Smooth muscle cell of bladder (primary cell): ENCODE measurements around the gene DCTN1. TPM values are rescaled to one million over a fixed set of nuclear protein-coding genes. Genes with fewer than 3 reads are reported as not detected.

ENCODE experiments used
- total RNA-seq: library from RNA; depleted of rRNA; stranded (reverse); fragments of >200 nt; gene quantifications from 2 replicates; pipeline ENCODE4 v1.2.3, GENCODE V29; 2014

The DCTN1 gene
- 186 and 223 TPM in 2 replicates for total RNA-seq

DNA sequence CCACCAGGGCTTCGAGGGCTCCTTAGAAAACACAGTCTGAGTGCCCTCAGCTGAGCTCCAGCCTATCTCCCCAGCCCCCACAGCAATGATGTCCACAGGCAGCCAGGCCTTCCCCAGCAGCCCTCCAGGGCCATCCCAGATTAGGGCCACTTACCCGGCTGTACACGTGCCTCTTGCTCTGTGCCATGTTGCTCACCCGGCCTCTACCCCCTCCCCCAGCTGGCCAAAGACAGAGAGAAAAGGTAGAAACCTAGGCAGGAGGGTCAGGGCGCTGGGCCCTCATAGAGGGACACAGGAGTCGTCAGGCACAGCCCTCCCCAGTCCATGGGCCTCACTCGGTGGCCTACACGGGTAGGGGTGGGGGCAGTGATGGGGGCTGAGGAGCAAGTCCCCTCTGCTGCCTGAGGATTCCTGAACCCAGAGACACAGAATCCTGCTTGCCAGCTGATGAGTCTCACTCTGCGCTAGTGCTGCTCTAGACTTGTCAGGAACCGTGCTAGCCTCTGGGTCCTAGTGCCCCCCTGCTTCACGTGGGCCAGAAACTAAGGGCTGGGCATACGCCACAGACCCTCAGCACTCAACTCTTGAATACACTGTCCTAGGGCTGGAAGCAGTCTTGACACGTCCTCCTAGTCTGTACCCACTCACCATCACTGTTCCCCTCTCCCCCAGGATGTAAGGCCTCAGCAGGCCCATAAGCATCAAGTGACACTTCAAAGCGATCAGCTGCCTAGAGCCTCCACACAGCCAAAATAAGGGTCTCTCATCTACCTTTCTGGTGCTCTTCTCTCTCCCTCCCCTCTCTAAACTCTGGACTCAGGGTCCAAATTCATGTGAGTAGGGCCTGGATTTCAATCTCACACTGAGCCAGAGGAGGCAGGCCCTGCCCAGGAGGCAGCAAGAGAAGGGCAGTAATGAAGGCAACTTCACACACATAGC lies at the start of gene DCTN1:
Gene DCTN1, minus strand, starts transcription at position 461 of the 939 bp plus-strand sequence. Its CDS starts 274 bp downstream, at position 187.

GRCh38 chr2:74421221-74421870 lies 41.2 kb upstream of the DCTN1 start, which contains the start of the genes C2orf81 and WDR54:
C2orf81 (minus strand) TSS chr2:74421619; CDS start chr2:74421560, 59 bp downstream.
WDR54 (plus strand) TSS chr2:74421730; CDS start chr2:74422154, 424 bp downstream.

GRCh38 chr2:74343316-74343715 lies 36.8 kb downstream of the DCTN1 start, which contains the start of gene SLC4A5:
SLC4A5 (minus strand) TSS chr2:74343416; CDS start chr2:74315023, 28,393 bp downstream.

Other genes starting within 250 kb of the DCTN1 start
- gene BOLA3, start 232.4 kb downstream of the DCTN1 start, total RNA-seq = 21.0 and 21.7 TPM in 2 replicates
- 74.5 and 85.6 TPM in 2 replicates for gene MOB1A, start 201.4 kb downstream of the DCTN1 start, total RNA-seq
- gene MTHFD2, start 181.7 kb downstream of the DCTN1 start, total RNA-seq = 146 and 283 TPM in 2 replicates
- under 0.01 and 0.14 TPM in 2 replicates for gene SLC4A5, start 36.9 kb downstream of the DCTN1 start, total RNA-seq
- 0.57 and 0.83 TPM in 2 replicates for gene C2orf81, start 41.3 kb upstream of the DCTN1 start, total RNA-seq
- 26.6 and 29.6 TPM in 2 replicates for gene WDR54, start 41.4 kb upstream of the DCTN1 start, total RNA-seq
- 8.4 and 11.1 TPM in 2 replicates for gene RTKN, start 61.6 kb upstream of the DCTN1 start, total RNA-seq
- 14.9 and 16.4 TPM in 2 replicates for gene INO80B, start 74.8 kb upstream of the DCTN1 start, total RNA-seq
- 57.7 and 70.0 TPM in 2 replicates for gene WBP1, start 78.1 kb upstream of the DCTN1 start, total RNA-seq
- 56.0 and 63.0 TPM in 2 replicates for gene MOGS, start 85.1 kb upstream of the DCTN1 start, total RNA-seq
- 43.3 and 53.0 TPM in 2 replicates for gene MRPL53, start 92.4 kb upstream of the DCTN1 start, total RNA-seq
- 14.4 and 20.0 TPM in 2 replicates for gene CCDC142, start 102.7 kb upstream of the DCTN1 start, total RNA-seq
- 6.7 and 7.0 TPM in 2 replicates for gene TTC31, start 102.8 kb upstream of the DCTN1 start, total RNA-seq
- 1.3 and 2.9 TPM in 2 replicates for gene LBX2, start 119.3 kb upstream of the DCTN1 start, total RNA-seq
- 19.9 and 24.5 TPM in 2 replicates for gene PCGF1, start 127.4 kb upstream of the DCTN1 start, total RNA-seq
- gene TLX2, start 134.1 kb upstream of the DCTN1 start, total RNA-seq = not detected in 2 replicates
- under 0.01 TPM in 1 of 2 replicates, not detected in the other for gene DQX1, start 145.9 kb upstream of the DCTN1 start, total RNA-seq
- gene AUP1, start 149.4 kb upstream of the DCTN1 start, total RNA-seq = 62.7 and 91.3 TPM in 2 replicates
- gene HTRA2, start 149.6 kb upstream of the DCTN1 start, total RNA-seq = 33.4 and 44.8 TPM in 2 replicates
- gene LOXL3, start 173.6 kb upstream of the DCTN1 start, total RNA-seq = 34.4 and 57.5 TPM in 2 replicates
- 21.9 and 27.9 TPM in 2 replicates for gene DOK1, start 174.4 kb upstream of the DCTN1 start, total RNA-seq